ENCODE results near the gene OR4D2.

The OR4D2 gene

DNA sequence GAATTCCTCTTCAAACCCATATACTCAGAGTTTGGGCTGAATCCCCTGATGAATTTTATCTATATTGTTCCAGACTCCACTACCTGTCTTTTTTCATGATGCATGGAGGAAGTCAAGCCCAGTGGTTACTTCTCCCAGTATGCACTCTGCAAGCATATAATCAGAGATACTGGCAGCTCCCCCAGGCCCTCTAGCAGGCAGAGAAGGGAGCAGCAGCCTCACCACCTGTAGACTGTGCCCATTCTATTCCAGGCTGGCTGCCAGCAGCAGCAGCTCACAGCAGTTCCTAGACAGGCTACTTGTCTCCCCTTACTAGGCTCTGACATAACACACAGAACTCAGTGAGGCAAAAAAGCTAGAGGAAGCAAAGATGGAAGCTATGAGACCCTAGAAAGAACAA is 48.9 kb downstream of the OR4D2 start:
- Histone ChIP-seq H3K27me3 (ENCODE audit: low read length) (no peaks in the 10 kb centered on the region), H3K9me3 (ENCODE audit: insufficient read depth, low read length) (no peaks in the 10 kb centered on the region), H3K9ac (ENCODE audit: low read length) (no peak overlapping the region), H3K4me3 (ENCODE audit: insufficient read depth, low read length, poor library complexity, severe bottlenecking) (no peak overlapping the region), H4K20me1 (ENCODE audit: low read depth, low read length) (no peaks in the 10 kb centered on the region), H3F3A (ENCODE audit: insufficient read depth) (no peaks in the 10 kb centered on the region), H3K27ac (ENCODE audit: low read depth, low read length) (no peak overlapping the region), H3K79me2 (ENCODE audit: insufficient read depth, low read length) (no peaks in the 10 kb centered on the region), H3K36me3 (ENCODE audit: low read length) (no peaks in the 10 kb centered on the region), H3K4me2 (ENCODE audit: low read depth, low read length, poor library complexity, severe bottlenecking) (no peak overlapping the region), H2AFZ (ENCODE audit: low read depth, low read length, severe bottlenecking) (no peak overlapping the region), H3K9me2 (replicated peaks; ENCODE audit: insufficient read depth, low read length) (no peaks in the 10 kb centered on the region)
- TF ChIP-seq EZH2phosphoT487 (conservative IDR thresholded peaks at IDR 0.05; ENCODE audit: low read length): no peak
- TF ChIP-seq, protein P1, sequence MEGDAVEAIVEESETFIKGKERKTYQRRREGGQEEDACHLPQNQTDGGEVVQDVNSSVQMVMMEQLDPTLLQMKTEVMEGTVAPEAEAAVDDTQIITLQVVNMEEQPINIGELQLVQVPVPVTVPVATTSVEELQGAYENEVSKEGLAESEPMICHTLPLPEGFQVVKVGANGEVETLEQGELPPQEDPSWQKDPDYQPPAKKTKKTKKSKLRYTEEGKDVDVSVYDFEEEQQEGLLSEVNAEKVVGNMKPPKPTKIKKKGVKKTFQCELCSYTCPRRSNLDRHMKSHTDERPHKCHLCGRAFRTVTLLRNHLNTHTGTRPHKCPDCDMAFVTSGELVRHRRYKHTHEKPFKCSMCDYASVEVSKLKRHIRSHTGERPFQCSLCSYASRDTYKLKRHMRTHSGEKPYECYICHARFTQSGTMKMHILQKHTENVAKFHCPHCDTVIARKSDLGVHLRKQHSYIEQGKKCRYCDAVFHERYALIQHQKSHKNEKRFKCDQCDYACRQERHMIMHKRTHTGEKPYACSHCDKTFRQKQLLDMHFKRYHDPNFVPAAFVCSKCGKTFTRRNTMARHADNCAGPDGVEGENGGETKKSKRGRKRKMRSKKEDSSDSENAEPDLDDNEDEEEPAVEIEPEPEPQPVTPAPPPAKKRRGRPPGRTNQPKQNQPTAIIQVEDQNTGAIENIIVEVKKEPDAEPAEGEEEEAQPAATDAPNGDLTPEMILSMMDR (IDR thresholded peaks at IDR 0.05; ENCODE audit: insufficient read depth, low read length, poor library complexity, severe bottlenecking): no peak

DNA sequence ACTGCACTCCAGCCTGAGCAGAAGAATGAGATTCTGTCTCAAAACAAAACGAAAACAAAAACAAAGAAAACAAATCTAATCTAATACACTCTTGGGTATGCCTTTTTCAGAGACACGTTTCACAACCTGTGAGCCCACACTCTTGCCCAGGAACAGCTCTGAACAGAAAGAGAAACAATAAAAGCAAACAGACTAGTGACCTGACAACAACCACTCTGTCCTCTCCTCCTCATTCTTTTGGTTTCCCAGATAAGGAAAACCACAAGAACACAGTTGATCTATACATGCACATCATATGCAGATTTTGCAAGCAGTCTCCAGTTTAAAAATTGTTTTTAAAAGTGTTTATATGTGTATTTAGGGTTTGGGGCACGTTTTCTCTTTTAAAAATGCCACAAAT is 51.0 kb downstream of the OR4D2 start:
- H2AFZ ChIP-seq (ENCODE audit: low read depth, low read length, severe bottlenecking): no peak overlapping the region
- no peaks in the 10 kb centered on the region for H3K79me2 ChIP-seq (ENCODE audit: insufficient read depth, low read length)
- no peaks in the 10 kb centered on the region for H3K27me3 ChIP-seq (ENCODE audit: low read length)
- H3K9me2 ChIP-seq (replicated peaks; ENCODE audit: insufficient read depth, low read length): no peaks in the 10 kb centered on the region
- TF ChIP-seq, protein P1 (IDR thresholded peaks at IDR 0.05; ENCODE audit: insufficient read depth, low read length, poor library complexity, severe bottlenecking): no peak
- no peak for TF ChIP-seq EZH2phosphoT487 (conservative IDR thresholded peaks at IDR 0.05; ENCODE audit: low read length)
- H3K36me3 ChIP-seq (ENCODE audit: low read length): no peaks in the 10 kb centered on the region
- H4K20me1 ChIP-seq (ENCODE audit: low read depth, low read length): no peaks in the 10 kb centered on the region
- H3K4me2 ChIP-seq (ENCODE audit: low read depth, low read length, poor library complexity, severe bottlenecking): no peak overlapping the region
- H3K9ac ChIP-seq (ENCODE audit: low read length): no peak overlapping the region
- no peaks in the 10 kb centered on the region for H3K9me3 ChIP-seq (ENCODE audit: insufficient read depth, low read length)
- H3K4me3 ChIP-seq (ENCODE audit: insufficient read depth, low read length, poor library complexity, severe bottlenecking): no peak overlapping the region
- H3F3A ChIP-seq (ENCODE audit: insufficient read depth): no peaks in the 10 kb centered on the region
- H3K27ac ChIP-seq (ENCODE audit: low read depth, low read length): no peak overlapping the region

DNA sequence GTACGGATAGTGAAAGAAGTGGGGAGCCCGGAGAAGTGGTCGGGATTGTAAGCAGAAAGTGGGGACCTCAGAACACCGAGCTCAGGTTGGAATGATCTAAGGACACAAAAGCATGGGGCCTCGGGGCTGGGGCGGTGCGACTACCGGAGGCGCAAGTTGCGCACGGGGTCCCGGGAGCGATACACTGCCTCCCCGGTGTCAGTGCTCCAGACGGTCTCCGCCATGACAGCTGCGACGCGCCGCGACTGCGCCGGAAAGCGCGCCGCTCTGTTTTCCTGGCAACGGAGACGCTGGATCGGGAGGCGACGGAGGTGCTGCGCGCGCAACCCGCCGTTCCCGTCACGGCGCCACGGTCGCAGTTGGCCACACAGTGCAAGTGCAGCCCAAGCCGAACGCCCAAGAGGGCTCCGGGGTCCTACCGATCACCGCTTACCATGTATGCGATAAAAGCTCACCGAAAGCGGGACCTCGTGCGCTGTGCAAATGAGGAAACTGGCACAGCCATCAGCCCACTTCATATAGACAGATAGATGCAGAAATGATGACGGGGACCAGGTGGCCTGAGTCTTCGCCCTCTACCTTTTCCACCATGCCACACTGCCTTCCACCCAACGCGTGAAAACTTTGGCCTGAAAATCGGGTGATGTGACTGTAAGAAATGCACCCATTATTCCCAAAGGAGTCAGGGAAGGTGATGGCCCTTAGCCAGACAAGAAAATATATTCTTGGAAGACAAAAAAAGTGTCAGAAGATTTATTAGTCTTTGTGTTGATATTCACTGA is 52.4 kb downstream of the OR4D2 start, which contains the start of gene MKS1:
MKS1 (minus strand) TSS at position 249 of the 782 bp plus-strand sequence; CDS start at position 224, 25 bp downstream.
- Histone ChIP-seq H3F3A (ENCODE audit: insufficient read depth) (no peaks in the 10 kb centered on the region), H3K4me2 (ENCODE audit: low read depth, low read length, poor library complexity, severe bottlenecking) (peak within 1 kb of the TSS; percentile 59), H4K20me1 (ENCODE audit: low read depth, low read length) (no peaks in the 10 kb centered on the region), H3K79me2 (ENCODE audit: insufficient read depth, low read length) (no peaks in the 10 kb centered on the region), H3K9me2 (replicated peaks; ENCODE audit: insufficient read depth, low read length) (no peaks in the 10 kb centered on the region), H3K9ac (ENCODE audit: low read length) (peak within 1 kb of the TSS; percentile 36; the same call in 1 of the 2 replicates), H3K9me3 (ENCODE audit: insufficient read depth, low read length) (no peaks in the 10 kb centered on the region), H2AFZ (ENCODE audit: low read depth, low read length, severe bottlenecking) (peak within 1 kb of the TSS; percentile 87), H3K36me3 (ENCODE audit: low read length) (no peaks in the 10 kb centered on the region), H3K4me3 (ENCODE audit: insufficient read depth, low read length, poor library complexity, severe bottlenecking) (peak within 1 kb of the TSS; percentile 41), H3K27ac (ENCODE audit: low read depth, low read length) (no peak within 1 kb of the TSS), H3K27me3 (ENCODE audit: low read length) (no peaks in the 10 kb centered on the region)
- TF ChIP-seq, protein P1 (IDR thresholded peaks at IDR 0.05; ENCODE audit: insufficient read depth, low read length, poor library complexity, severe bottlenecking): no peak
- TF ChIP-seq EZH2phosphoT487 (conservative IDR thresholded peaks at IDR 0.05; ENCODE audit: low read length): no peak
